Upper lobe of left lung (tissue), 6 donors: ENCODE data around the gene FCMR. TPM values are rescaled to one million over a fixed set of nuclear protein-coding genes. Genes with fewer than 3 reads are reported as not detected.

ENCODE experiments used
- ATAC-seq, 2 donors: fragments of 200-7000 bp; cut with Tn5 transposase; one replicate each; pipeline ENCODE4 v1.9.1; 2022; ENCODE audit warnings: mild to moderate bottlenecking in 2 of 2, moderate library complexity in 2 of 2; ENCODE audit not compliant: low FRiP score in 2 of 2
- DNase-seq, 2 donors: peaks; one replicate each; pipeline ENCODE4 v3.0.0-alpha.2; 2019 to 2020
- H3K27ac ChIP-seq, 4 donors: fragments of 200-600 bp; sonication (generic); one replicate each; pipeline ENCODE4 v1.5.1; 2016 to 2019
- H3K27me3 ChIP-seq, 4 donors: fragments of 200-600 bp; sonication (generic); one replicate each; pipeline ENCODE4 v1.5.1; 2017 to 2019
- H3K36me3 ChIP-seq, 4 donors: fragments of 200-600 bp; sonication (generic); one replicate each; pipeline ENCODE4 v1.5.1; 2016 to 2019
- H3K4me1 ChIP-seq, 4 donors: fragments of 200-600 bp; sonication (generic); one replicate each; pipeline ENCODE4 v1.5.1; 2018 to 2019
- H3K4me3 ChIP-seq, 4 donors: fragments of 200-600 bp; sonication (generic); one replicate each; pipeline ENCODE4 v1.5.1; 2017 to 2019; ENCODE audit warnings: mild to moderate bottlenecking in 2 of 4, moderate library complexity in 1 of 4
- H3K9me3 ChIP-seq, 4 donors: fragments of 200-600 bp; sonication (generic); one replicate each; pipeline ENCODE4 v1.5.1; 2018 to 2019
- EP300 ChIP-seq, 4 donors: sonication (generic); formaldehyde crosslinking; IDR thresholded peaks; one replicate each; pipeline ENCODE4 v1.5.1; 2017; ENCODE audit warnings: antibody characterized with exemption in 4 of 4, control low read depth in 2 of 4
- POLR2A ChIP-seq, 4 donors: fragments of 450-650 bp; IDR thresholded peaks; one replicate each; pipeline ENCODE4 v1.5.1; 2016 to 2017; ENCODE audit warnings: antibody characterized with exemption in 4 of 4, mild to moderate bottlenecking in 2 of 4
- POLR2AphosphoS5 ChIP-seq, 2 donors: sonication (generic); formaldehyde crosslinking; IDR thresholded peaks; one replicate each; pipeline ENCODE4 v1.5.1; 2017; ENCODE audit warnings: antibody characterized with exemption in 2 of 2
- WGBS, 2 donors: methylation state at CpG; one replicate each; pipeline ENCODE4 v1.1.5; 2017 to 2018; 5-methylcytosine and 5-hydroxymethylcytosine counted together
- total RNA-seq, 6 donors: library from RNA; depleted of rRNA in 4 of 6; stranded (reverse); fragments of >200 nt in 4 of 6; gene quantifications; one replicate each; pipeline versions ENCODE4 v1.1.0 to v1.2.1, GENCODE V29; 2016 to 2021
- TF ChIP-seq, protein P1 (sequence below), 6 experiments: fragments of 450-650 bp in 4 of 6; fragments of 200-600 bp in 2 of 6; sonication (generic) in 2 of 6; IDR thresholded peaks; one replicate each; pipeline ENCODE4 v1.5.1; 2016 to 2019; ENCODE audit warnings: antibody characterized with exemption in 6 of 6
- donor health status: DM: no; HTN: no; CAD: no; lungs with moderate emphysema.
- donor health status: DM: no; HTN: yes; CAD: no; lungs with severe emphysema.

Gene FCMR
- total RNA-seq, 6 donors from 2014 or later: 4.3 to 13.6 (median 7.2) TPM

DNA sequence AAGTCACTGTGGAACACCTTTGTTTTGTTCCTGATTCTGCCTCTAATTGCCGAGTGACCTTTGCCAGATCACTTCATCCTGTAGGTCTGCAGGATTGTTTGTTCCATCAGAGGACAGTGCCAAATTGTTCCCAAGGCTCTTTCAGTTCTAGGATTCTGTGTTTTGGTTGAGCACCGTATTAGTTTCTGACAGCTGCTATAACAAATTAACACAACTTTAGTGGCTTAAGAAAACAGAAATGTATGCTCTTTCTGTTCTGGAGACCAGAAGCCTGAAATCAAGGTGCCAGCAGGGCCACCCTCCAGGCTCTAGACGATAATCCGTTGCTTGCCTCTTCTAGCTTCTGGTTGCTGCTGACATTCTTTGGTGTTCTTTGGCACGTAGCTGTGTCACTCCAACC lies 27.9 kb upstream of the FCMR start:
- DNase-seq: no peak
- 93 to 95% methylated on average over 5 of the region's 5 CpGs for WGBS, 2 donors

DNA sequence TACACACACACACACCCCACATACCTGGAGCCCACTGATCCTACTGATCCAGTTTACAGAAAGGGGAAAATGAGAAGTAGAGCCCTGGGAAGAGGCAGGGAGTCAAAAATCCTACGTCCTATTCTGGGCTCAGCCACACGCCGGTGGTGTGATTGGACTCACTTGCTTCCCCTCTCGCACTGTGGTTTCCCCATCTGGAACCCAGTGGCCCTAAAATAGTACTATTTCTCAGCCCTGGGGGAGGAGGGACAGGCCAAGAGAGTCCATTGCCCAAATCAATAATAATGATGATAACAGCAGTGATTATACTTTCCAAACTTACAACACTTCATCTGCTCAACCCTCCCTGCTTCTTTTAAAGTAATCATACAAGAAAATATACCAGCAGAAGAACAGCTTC lies 27.5 kb upstream of the FCMR start:
- 72% methylated on average over 4 of the region's 4 CpGs for WGBS, 2 donors

More for the DNA sequence above, 27.9 kb upstream of the FCMR start:
- no peak for ATAC-seq
- TF ChIP-seq POLR2A (IDR thresholded peaks at IDR 0.05) (no peak), EP300 (IDR thresholded peaks at IDR 0.05) (no peak), POLR2AphosphoS5 (IDR thresholded peaks at IDR 0.05) (no peak)
- TF ChIP-seq, protein P1, sequence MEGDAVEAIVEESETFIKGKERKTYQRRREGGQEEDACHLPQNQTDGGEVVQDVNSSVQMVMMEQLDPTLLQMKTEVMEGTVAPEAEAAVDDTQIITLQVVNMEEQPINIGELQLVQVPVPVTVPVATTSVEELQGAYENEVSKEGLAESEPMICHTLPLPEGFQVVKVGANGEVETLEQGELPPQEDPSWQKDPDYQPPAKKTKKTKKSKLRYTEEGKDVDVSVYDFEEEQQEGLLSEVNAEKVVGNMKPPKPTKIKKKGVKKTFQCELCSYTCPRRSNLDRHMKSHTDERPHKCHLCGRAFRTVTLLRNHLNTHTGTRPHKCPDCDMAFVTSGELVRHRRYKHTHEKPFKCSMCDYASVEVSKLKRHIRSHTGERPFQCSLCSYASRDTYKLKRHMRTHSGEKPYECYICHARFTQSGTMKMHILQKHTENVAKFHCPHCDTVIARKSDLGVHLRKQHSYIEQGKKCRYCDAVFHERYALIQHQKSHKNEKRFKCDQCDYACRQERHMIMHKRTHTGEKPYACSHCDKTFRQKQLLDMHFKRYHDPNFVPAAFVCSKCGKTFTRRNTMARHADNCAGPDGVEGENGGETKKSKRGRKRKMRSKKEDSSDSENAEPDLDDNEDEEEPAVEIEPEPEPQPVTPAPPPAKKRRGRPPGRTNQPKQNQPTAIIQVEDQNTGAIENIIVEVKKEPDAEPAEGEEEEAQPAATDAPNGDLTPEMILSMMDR (IDR thresholded peaks at IDR 0.05): no peak
- Histone ChIP-seq H3K27ac (no peak overlapping the region), H3K36me3 (no peaks in the 10 kb centered on the region), H3K9me3 (no peaks in the 10 kb centered on the region), H3K4me3 (no peak overlapping the region), H3K4me1 (peaks cover 0 to 26% (median 13%) of the 10 kb centered on the region in 4 donors), H3K27me3 (no peaks in the 10 kb centered on the region)

DNA sequence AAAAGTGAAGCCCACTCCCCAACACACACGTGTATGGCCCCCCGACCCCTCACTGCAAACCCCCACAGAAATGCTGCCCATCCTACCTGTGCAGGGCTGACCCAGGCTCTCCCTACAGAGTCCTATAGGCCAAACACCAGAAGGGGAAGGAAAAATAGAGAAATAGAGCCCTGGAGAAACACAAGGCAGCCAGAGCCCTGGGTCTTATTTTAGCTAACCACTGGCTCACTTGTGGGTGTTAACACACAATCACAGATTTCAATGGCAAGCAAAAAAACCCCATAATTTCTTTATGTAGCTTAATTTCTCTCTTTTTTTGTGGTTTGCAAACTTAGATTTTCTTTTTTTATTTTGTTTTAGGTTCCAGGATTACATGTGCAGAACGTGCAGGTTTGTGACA lies 25.5 kb upstream of the FCMR start:
- H3K4me1 ChIP-seq: peaks cover 0 to 17% (median 3%) of the 10 kb centered on the region in 4 donors
- WGBS, 2 donors: 92 to 93% methylated on average over 3 of the region's 3 CpGs
- no peaks in the 10 kb centered on the region for H3K36me3 ChIP-seq
- TF ChIP-seq EP300 (IDR thresholded peaks at IDR 0.05): no peak
- peak overlapping the region in 1 of 4 donors; percentile 84 for H3K27ac ChIP-seq
- no peak for ATAC-seq
- DNase-seq: no peak
- no peaks in the 10 kb centered on the region for H3K9me3 ChIP-seq
- H3K4me3 ChIP-seq: no peak overlapping the region
- H3K27me3 ChIP-seq: no peaks in the 10 kb centered on the region

More for the DNA sequence above, 27.5 kb upstream of the FCMR start:
- H3K4me1 ChIP-seq: peaks cover 0 to 22% (median 12%) of the 10 kb centered on the region in 4 donors
- no peak for ATAC-seq
- no peak for DNase-seq
- H3K4me3 ChIP-seq: no peak overlapping the region
- no peaks in the 10 kb centered on the region for H3K36me3 ChIP-seq
- H3K27ac ChIP-seq: no peak overlapping the region
- H3K9me3 ChIP-seq: no peaks in the 10 kb centered on the region
- no peaks in the 10 kb centered on the region for H3K27me3 ChIP-seq
- TF ChIP-seq POLR2AphosphoS5 (IDR thresholded peaks at IDR 0.05) (no peak), POLR2A (IDR thresholded peaks at IDR 0.05) (no peak), EP300 (IDR thresholded peaks at IDR 0.05) (no peak)
- TF ChIP-seq, protein P1 (IDR thresholded peaks at IDR 0.05): no peak

DNA sequence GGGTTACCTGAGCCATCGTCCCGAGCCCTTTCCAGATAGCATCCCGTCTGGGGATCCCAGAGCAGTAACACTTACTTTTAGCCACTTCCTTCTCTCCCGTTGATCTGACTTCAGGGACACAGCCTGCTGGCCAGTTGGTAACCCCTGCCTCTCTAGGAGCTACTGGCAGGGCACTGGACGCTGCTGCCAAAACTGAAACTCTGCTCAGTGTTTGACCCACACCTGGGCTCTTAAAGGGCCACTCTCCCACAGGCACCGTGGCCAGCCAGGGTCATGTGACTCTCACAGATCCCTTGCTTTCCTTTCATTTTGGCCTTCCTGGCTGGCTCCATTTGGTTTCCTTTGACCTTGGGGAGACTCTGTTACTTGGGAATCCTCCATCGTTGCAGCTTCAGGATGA lies 24.5 kb upstream of the FCMR start, which contains the start of gene PIGR:
Gene PIGR, minus strand, starts transcription at position 206 of the 400 bp plus-strand sequence. CDS start 5,935 bp downstream, outside the sequence.
- ATAC-seq: peak; percentile 49 to 60
- Histone ChIP-seq H3K27me3 (no peaks in the 10 kb centered on the region), H3K9me3 (no peaks in the 10 kb centered on the region), H3K4me3 (peak within 1 kb of the TSS in 3 of 4 donors; percentile 39 to 50 (median 49)), H3K36me3 (no peaks in the 10 kb centered on the region), H3K27ac (peak within 1 kb of the TSS in 3 of 4 donors; percentile 32 to 84 (median 62)), H3K4me1 (peaks cover 0 to 15% (median 5%) of the 10 kb centered on the region in 4 donors)
- DNase-seq: peak in 1 of 2 donors; percentile 75
- WGBS, 2 donors: 49 to 62% methylated on average over 7 of the region's 7 CpGs
- TF ChIP-seq POLR2A (IDR thresholded peaks at IDR 0.05): peak in 1 of 4 donors; percentile 79
- TF ChIP-seq POLR2AphosphoS5 (IDR thresholded peaks at IDR 0.05): peak in 1 of 2 donors; percentile 50
- TF ChIP-seq, protein P1 (IDR thresholded peaks at IDR 0.05): no peak

DNA sequence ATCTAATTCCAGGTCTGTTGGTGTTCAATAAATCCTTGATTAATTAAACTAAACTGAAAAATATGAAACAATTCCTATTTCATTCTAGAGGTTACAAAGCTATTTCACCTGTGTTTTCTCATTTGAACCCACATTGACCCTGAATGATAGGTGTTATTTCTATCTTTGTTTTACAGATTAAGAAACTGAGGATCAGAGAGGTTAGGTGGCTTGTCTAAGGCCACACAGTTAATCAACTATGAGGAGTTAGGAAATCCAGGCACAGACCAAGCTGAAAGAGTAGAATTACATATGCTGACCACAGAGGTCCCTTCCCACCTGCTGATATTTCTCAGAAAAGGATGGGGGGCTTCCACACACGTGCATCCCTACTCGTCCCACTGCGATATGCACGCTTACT lies 24.0 kb upstream of the FCMR start:
- TF ChIP-seq POLR2A (IDR thresholded peaks at IDR 0.05) (no peak), EP300 (IDR thresholded peaks at IDR 0.05) (no peak), POLR2AphosphoS5 (IDR thresholded peaks at IDR 0.05) (no peak)
- TF ChIP-seq, protein P1 (IDR thresholded peaks at IDR 0.05): no peak
- Histone ChIP-seq H3K27me3 (no peaks in the 10 kb centered on the region), H3K9me3 (no peaks in the 10 kb centered on the region), H3K4me3 (peak overlapping the region in 3 of 4 donors; percentile 39 to 50 (median 49)), H3K36me3 (no peaks in the 10 kb centered on the region), H3K4me1 (peaks cover 0 to 15% (median 9%) of the 10 kb centered on the region in 4 donors), H3K27ac (peak overlapping the region in 3 of 4 donors; percentile 32 to 84 (median 62))
- 61 to 73% methylated on average over 4 of the region's 4 CpGs for WGBS, 2 donors
- DNase-seq: no peak
- ATAC-seq: no peak
